Fibroblast of mammary gland (primary cell): Measurements from ENCODE around the gene HDAC11.
"Not testable (repeated sequence)": the region's sequence is repeated elsewhere in the genome, so short reads cannot be mapped to it uniquely, and the experiment has no call there.

Source experiments
- DNase-seq: peaks from one replicate; pipeline ENCODE4 v3.0.0-alpha.2; 2010; ENCODE audit warnings: low read depth
- H3K4me3 ChIP-seq: 2 replicates; pipeline ENCODE4 v1.5.1; 2011; ENCODE audit warnings: low read depth, mild to moderate bottlenecking, low read length, moderate library complexity; ENCODE audit not compliant: control insufficient read depth
- CTCF ChIP-seq: conservative IDR thresholded peaks from 2 replicates; pipeline ENCODE4 v1.5.1; 2011; ENCODE audit warnings: low read depth, low read length, inconsistent platforms; ENCODE audit not compliant: control insufficient read depth, insufficient read depth

The HDAC11 gene

GRCh38 chr3:13479582-13480339 is at the start of gene HDAC11:
HDAC11 (plus strand) TSS chr3:13480306; CDS start chr3:13480348, 42 bp downstream.
- peak within 1 kb of the TSS; percentile 67 for H3K4me3 ChIP-seq
- no peak for TF ChIP-seq CTCF
- peak; percentile 92 for DNase-seq

- not testable (repeated sequence) for H3K4me3 ChIP-seq, DNase-seq
Observed at GRCh38 chr3:13430411-13430875, 49.7 kb upstream of the HDAC11 start.

GRCh38 chr3:13432093-13432492 is 48.0 kb upstream of the HDAC11 start:
- TF ChIP-seq CTCF = no peak
- no peak overlapping the region for H3K4me3 ChIP-seq
- no peak for DNase-seq

GRCh38 chr3:13433912-13434311 is 46.2 kb upstream of the HDAC11 start:
- H3K4me3 ChIP-seq = no peak overlapping the region
- TF ChIP-seq CTCF = no peak
- DNase-seq = no peak

GRCh38 chr3:13436213-13436612 is 43.9 kb upstream of the HDAC11 start:
- not testable (repeated sequence) for DNase-seq, H3K4me3 ChIP-seq

GRCh38 chr3:13440204-13440817 is 39.8 kb upstream of the HDAC11 start:
- H3K4me3 ChIP-seq = no peak overlapping the region
- DNase-seq = no peak
- no peak for TF ChIP-seq CTCF

GRCh38 chr3:13442882-13443281 is 37.2 kb upstream of the HDAC11 start:
- not testable (repeated sequence) for DNase-seq, H3K4me3 ChIP-seq

- no peak for TF ChIP-seq CTCF
- peak overlapping the region; percentile 66 for H3K4me3 ChIP-seq
- DNase-seq = peak; percentile 24
Observed at GRCh38 chr3:13451301-13451673, 28.8 kb upstream of the HDAC11 start.
